Liver (tissue), 3 donors: ENCODE data around the gene UNC13A.

Experiments used
- EGR1 ChIP-seq, 2 donors: IDR thresholded peaks; 2 replicates each; pipeline ENCODE4 v1.6.1; 2016 to 2018; ENCODE audit warnings: antibody characterized with exemption in 2 of 2, low read depth in 2 of 2
- FOXA1 ChIP-seq: IDR thresholded peaks from 2 replicates; pipeline ENCODE4 v1.6.1; 2016; ENCODE audit warnings: antibody characterized with exemption
- GABPA ChIP-seq, 2 donors: IDR thresholded peaks in 1 of 2; conservative IDR thresholded peaks in 1 of 2; 2 replicates each; pipeline ENCODE4 v1.6.1; 2016; ENCODE audit warnings: antibody characterized with exemption in 2 of 2, mild to moderate bottlenecking in 1 of 2, moderate library complexity in 1 of 2
- HNF4G ChIP-seq: IDR thresholded peaks from 2 replicates; pipeline ENCODE4 v1.6.1; 2016; ENCODE audit warnings: antibody characterized with exemption
- JUND ChIP-seq, 2 donors: IDR thresholded peaks; 2 replicates each; pipeline ENCODE4 v1.6.1; 2016; ENCODE audit warnings: antibody characterized with exemption in 2 of 2
- NR2F2 ChIP-seq: IDR thresholded peaks from 2 replicates; pipeline ENCODE4 v1.6.1; 2016; ENCODE audit warnings: antibody characterized with exemption
- RAD21 ChIP-seq, 2 donors: IDR thresholded peaks; 2 replicates each; pipeline ENCODE4 v1.6.1; 2016; ENCODE audit warnings: antibody characterized with exemption in 2 of 2, mild to moderate bottlenecking in 2 of 2
- SP1 ChIP-seq: IDR thresholded peaks from 2 replicates; pipeline ENCODE4 v1.6.1; 2018; ENCODE audit warnings: antibody characterized with exemption, mild to moderate bottlenecking
- YY1 ChIP-seq: IDR thresholded peaks from 2 replicates; pipeline ENCODE4 v1.6.1; 2016; ENCODE audit warnings: antibody characterized with exemption, mild to moderate bottlenecking
- TF ChIP-seq, protein P1 (sequence below): fragments of 150-350 bp; IDR thresholded peaks from 2 replicates; pipeline ENCODE4 v1.5.1; 2017; ENCODE audit warnings: improper control_type of control experiment, low read depth, low read length; ENCODE audit not compliant: missing input control
- TF ChIP-seq, protein P2 (sequence below): IDR thresholded peaks from 2 replicates; pipeline ENCODE4 v1.6.1; 2016; ENCODE audit warnings: antibody characterized with exemption
- TF ChIP-seq, protein P3 (sequence below): IDR thresholded peaks from 2 replicates; pipeline ENCODE4 v1.6.1; 2016; ENCODE audit warnings: antibody characterized with exemption, mild to moderate bottlenecking
- donor health status: healthy.
- donor health status: healthy.

DNA sequence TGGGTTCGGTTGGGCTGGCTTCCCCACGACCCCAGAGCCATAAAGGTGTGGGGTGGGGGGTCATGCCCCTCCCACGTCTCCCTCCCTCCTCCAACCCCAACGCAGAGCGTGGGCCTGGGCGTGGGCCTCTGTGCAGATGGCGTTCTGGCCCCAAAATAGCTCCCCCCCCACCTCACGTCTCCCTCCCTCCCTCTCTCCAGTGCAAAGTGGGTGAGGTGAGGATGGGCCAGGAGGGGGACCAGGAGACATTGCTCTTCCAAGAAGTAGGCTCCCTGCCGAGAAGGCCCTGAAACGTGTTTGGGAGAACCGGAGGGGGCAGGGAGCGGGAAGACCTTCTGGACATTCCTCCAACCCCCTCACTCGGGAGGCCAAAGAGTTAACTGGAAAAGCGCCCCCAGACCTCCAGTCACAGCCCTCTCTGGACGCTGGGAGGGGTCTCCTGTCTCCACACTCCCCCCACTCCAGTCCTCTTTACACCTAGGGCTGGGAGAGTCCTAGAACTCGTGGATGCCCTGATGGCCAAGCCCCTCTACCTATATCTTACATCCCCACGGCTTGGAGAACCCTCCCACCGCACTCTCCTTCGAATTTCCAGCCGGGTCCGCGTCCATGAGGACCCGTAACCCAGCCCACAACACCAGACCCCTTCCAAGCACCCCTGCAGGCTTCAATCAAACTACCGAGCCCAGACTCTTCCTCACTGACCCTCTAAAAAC, 855 bp downstream of the UNC13A start:
- TF ChIP-seq, protein P1, sequence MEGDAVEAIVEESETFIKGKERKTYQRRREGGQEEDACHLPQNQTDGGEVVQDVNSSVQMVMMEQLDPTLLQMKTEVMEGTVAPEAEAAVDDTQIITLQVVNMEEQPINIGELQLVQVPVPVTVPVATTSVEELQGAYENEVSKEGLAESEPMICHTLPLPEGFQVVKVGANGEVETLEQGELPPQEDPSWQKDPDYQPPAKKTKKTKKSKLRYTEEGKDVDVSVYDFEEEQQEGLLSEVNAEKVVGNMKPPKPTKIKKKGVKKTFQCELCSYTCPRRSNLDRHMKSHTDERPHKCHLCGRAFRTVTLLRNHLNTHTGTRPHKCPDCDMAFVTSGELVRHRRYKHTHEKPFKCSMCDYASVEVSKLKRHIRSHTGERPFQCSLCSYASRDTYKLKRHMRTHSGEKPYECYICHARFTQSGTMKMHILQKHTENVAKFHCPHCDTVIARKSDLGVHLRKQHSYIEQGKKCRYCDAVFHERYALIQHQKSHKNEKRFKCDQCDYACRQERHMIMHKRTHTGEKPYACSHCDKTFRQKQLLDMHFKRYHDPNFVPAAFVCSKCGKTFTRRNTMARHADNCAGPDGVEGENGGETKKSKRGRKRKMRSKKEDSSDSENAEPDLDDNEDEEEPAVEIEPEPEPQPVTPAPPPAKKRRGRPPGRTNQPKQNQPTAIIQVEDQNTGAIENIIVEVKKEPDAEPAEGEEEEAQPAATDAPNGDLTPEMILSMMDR: no peak
- TF ChIP-seq RAD21 (IDR thresholded peaks at IDR 0.05) (no peak), JUND (IDR thresholded peaks at IDR 0.05) (no peak), SP1 (no peak), HNF4G (no peak), EGR1 (IDR thresholded peaks at IDR 0.05; ENCODE audit: low read depth in 2 of 2) (no peak), GABPA (IDR thresholded peaks at IDR 0.05 in 1 of 2, conservative IDR thresholded peaks at IDR 0.05 in 1 of 2) (no peak), YY1 (no peak), FOXA1 (no peak), NR2F2 (no peak)
- TF ChIP-seq, protein P2, sequence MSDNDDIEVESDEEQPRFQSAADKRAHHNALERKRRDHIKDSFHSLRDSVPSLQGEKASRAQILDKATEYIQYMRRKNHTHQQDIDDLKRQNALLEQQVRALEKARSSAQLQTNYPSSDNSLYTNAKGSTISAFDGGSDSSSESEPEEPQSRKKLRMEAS: no peak
- TF ChIP-seq, protein P3, sequence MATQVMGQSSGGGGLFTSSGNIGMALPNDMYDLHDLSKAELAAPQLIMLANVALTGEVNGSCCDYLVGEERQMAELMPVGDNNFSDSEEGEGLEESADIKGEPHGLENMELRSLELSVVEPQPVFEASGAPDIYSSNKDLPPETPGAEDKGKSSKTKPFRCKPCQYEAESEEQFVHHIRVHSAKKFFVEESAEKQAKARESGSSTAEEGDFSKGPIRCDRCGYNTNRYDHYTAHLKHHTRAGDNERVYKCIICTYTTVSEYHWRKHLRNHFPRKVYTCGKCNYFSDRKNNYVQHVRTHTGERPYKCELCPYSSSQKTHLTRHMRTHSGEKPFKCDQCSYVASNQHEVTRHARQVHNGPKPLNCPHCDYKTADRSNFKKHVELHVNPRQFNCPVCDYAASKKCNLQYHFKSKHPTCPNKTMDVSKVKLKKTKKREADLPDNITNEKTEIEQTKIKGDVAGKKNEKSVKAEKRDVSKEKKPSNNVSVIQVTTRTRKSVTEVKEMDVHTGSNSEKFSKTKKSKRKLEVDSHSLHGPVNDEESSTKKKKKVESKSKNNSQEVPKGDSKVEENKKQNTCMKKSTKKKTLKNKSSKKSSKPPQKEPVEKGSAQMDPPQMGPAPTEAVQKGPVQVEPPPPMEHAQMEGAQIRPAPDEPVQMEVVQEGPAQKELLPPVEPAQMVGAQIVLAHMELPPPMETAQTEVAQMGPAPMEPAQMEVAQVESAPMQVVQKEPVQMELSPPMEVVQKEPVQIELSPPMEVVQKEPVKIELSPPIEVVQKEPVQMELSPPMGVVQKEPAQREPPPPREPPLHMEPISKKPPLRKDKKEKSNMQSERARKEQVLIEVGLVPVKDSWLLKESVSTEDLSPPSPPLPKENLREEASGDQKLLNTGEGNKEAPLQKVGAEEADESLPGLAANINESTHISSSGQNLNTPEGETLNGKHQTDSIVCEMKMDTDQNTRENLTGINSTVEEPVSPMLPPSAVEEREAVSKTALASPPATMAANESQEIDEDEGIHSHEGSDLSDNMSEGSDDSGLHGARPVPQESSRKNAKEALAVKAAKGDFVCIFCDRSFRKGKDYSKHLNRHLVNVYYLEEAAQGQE: no peak
